GM12878 (cell line): ENCODE data around the gene CELSR1. TPM values are rescaled to one million over a fixed set of nuclear protein-coding genes. Genes with fewer than 3 reads are reported as not detected.

Source experiments
- CBX3 ChIP-seq: fragments of 200-600 bp; sonication (generic); IDR thresholded peaks from 2 replicates; pipeline ENCODE4 v1.6.1; 2016; ENCODE audit warnings: low read depth, borderline replicate concordance
- CUX1 ChIP-seq: IDR thresholded peaks from 2 replicates; pipeline ENCODE4 v1.6.1; 2012; ENCODE audit warnings: improper control_type of control experiment, low read depth, low read length; ENCODE audit not compliant: insufficient replicate concordance
- DPF2 ChIP-seq: fragments of 450-650 bp; IDR thresholded peaks from 2 replicates; pipeline ENCODE4 v1.6.1; 2017; ENCODE audit warnings: mild to moderate bottlenecking
- E2F4 ChIP-seq: IDR thresholded peaks from 2 replicates; pipeline ENCODE4 v1.6.1; 2012; ENCODE audit warnings: low read depth, low read length, improper control_type of control experiment
- ESRRA ChIP-seq: IDR thresholded peaks from 2 replicates; pipeline ENCODE4 v1.6.1; 2012; ENCODE audit warnings: mild to moderate bottlenecking, low read length, improper control_type of control experiment
- IKZF2 ChIP-seq, 2 experiments: fragments of 450-650 bp; IDR thresholded peaks; 2 replicates each; pipeline ENCODE4 v1.6.1; 2017; ENCODE audit warnings: mild to moderate bottlenecking in 2 of 2, moderate library complexity in 2 of 2
- IRF3 ChIP-seq: fragments of 450-650 bp; IDR thresholded peaks from 2 replicates; pipeline ENCODE4 v1.6.1; 2014; ENCODE audit warnings: mild to moderate bottlenecking
- NFIC ChIP-seq: IDR thresholded peaks from 2 replicates; pipeline ENCODE4 v1.6.1; 2012; ENCODE audit warnings: low read depth, mild to moderate bottlenecking, inconsistent platforms, low read length, moderate library complexity
- NFXL1 ChIP-seq: fragments of 450-650 bp; IDR thresholded peaks from 2 replicates; pipeline ENCODE4 v1.6.1; 2017; ENCODE audit warnings: antibody characterized with exemption, mild to moderate bottlenecking, borderline replicate concordance
- NR2C2 ChIP-seq: IDR thresholded peaks from 2 replicates; pipeline ENCODE4 v1.6.1; 2011; ENCODE audit warnings: borderline replicate concordance, low read depth; ENCODE audit not compliant: control insufficient read depth, insufficient read length
- NRF1 ChIP-seq: conservative IDR thresholded peaks from 2 replicates; pipeline ENCODE4 v1.6.1; 2011; ENCODE audit warnings: mild to moderate bottlenecking, low read depth, low read length, improper control_type of control experiment
- RAD21 ChIP-seq: IDR thresholded peaks from 2 replicates; pipeline ENCODE4 v1.6.1; 2011; ENCODE audit warnings: mild to moderate bottlenecking, low read depth, low read length, moderate library complexity; ENCODE audit not compliant: insufficient read depth
- RCOR1 ChIP-seq: conservative IDR thresholded peaks from 2 replicates; pipeline ENCODE4 v1.6.1; 2012; ENCODE audit warnings: low read depth, low read length, improper control_type of control experiment
- RUNX3 ChIP-seq: IDR thresholded peaks from 2 replicates; pipeline ENCODE4 v1.6.1; 2012; ENCODE audit warnings: low read length, inconsistent platforms
- SIX5 ChIP-seq: IDR thresholded peaks from 2 replicates; pipeline ENCODE4 v1.6.1; 2011; ENCODE audit warnings: mild to moderate bottlenecking, low read depth, low read length, moderate library complexity; ENCODE audit not compliant: severe bottlenecking
- TAF1 ChIP-seq: IDR thresholded peaks from 2 replicates; pipeline ENCODE4 v1.6.1; 2011; ENCODE audit warnings: mild to moderate bottlenecking, low read depth, low read length, borderline replicate concordance
- USF2 ChIP-seq: IDR thresholded peaks from 2 replicates; pipeline ENCODE4 v1.6.1; 2011; ENCODE audit warnings: low read depth, low read length, improper control_type of control experiment, borderline replicate concordance
- ZBTB33 ChIP-seq: fragments of 450-650 bp; IDR thresholded peaks from 2 replicates; pipeline ENCODE4 v1.6.1; 2017; ENCODE audit warnings: mild to moderate bottlenecking
- polyA plus RNA-seq, 11 experiments: library from polyadenylated mRNA; depleted of rRNA in 4 of 11; unstranded in 6 of 11; stranded (reverse) in 5 of 11; fragments of >200 nt; fragmentation: Nextera tagmentation in 4 of 11; fragmentation: Illumina TruSeq in 1 of 11; extraction: Ambion mirVana in 4 of 11; extraction: Trizol in 1 of 11; gene quantifications; 1 replicate in 1 of 11; 2 replicates in 10 of 11; pipeline versions ENCODE4 v1.2.1 to v1.2.3, GENCODE V29; 2011 to 2016; ENCODE audit warnings: inconsistent platforms in 2 of 11, missing spikeins in 2 of 11, low read depth in 1 of 11
- total RNA-seq, 4 experiments: library from RNA; depleted of rRNA in 3 of 4; stranded (reverse); fragments of >200 nt in 3 of 4; fragmentation: Illumina TruSeq in 1 of 4; extraction: Trizol in 1 of 4; gene quantifications; 2 replicates each; pipeline versions ENCODE4 v1.2.1 to v1.2.3, GENCODE V29; 2013 to 2021

Gene CELSR1
- total and polyA plus RNA-seq, 10 of the 15 experiments (the other 5 are each of a cell fraction or from before 2014, with no cell fraction given), result 0.05 to 1.7 (median 0.35) TPM; not detected in 2

- TF ChIP-seq CUX1, result no peak
- TF ChIP-seq USF2, result no peak
- no peak for TF ChIP-seq IKZF2 (IDR thresholded peaks at IDR 0.05)
- peak; percentile 63 for TF ChIP-seq RUNX3
- no peak for TF ChIP-seq IRF3
- no peak for TF ChIP-seq CBX3
- TF ChIP-seq E2F4, result no peak
- TF ChIP-seq DPF2, result peak; percentile 75
- no peak for TF ChIP-seq ESRRA
- no peak for TF ChIP-seq RCOR1
- no peak for TF ChIP-seq ZBTB33
- peak; percentile 91 for TF ChIP-seq TAF1
- no peak for TF ChIP-seq RAD21
- no peak for TF ChIP-seq NRF1
- no peak for TF ChIP-seq NFIC
- TF ChIP-seq SIX5, result peak; percentile 66
- TF ChIP-seq NR2C2, result no peak
- no peak for TF ChIP-seq NFXL1
These were observed 202.0 kb downstream of the CELSR1 start, which contains the start of gene TRMU (continued) for GRCh38 chr22:46335201-46336118.
